Measurements from ENCODE around the gene FMO1.

- TF ChIP-seq, protein P1, sequence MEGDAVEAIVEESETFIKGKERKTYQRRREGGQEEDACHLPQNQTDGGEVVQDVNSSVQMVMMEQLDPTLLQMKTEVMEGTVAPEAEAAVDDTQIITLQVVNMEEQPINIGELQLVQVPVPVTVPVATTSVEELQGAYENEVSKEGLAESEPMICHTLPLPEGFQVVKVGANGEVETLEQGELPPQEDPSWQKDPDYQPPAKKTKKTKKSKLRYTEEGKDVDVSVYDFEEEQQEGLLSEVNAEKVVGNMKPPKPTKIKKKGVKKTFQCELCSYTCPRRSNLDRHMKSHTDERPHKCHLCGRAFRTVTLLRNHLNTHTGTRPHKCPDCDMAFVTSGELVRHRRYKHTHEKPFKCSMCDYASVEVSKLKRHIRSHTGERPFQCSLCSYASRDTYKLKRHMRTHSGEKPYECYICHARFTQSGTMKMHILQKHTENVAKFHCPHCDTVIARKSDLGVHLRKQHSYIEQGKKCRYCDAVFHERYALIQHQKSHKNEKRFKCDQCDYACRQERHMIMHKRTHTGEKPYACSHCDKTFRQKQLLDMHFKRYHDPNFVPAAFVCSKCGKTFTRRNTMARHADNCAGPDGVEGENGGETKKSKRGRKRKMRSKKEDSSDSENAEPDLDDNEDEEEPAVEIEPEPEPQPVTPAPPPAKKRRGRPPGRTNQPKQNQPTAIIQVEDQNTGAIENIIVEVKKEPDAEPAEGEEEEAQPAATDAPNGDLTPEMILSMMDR (IDR thresholded peaks at IDR 0.05), result no peak
- TF ChIP-seq POLR2A (IDR thresholded peaks at IDR 0.05) (no peak), EP300 (IDR thresholded peaks at IDR 0.05) (no peak)
Observed at GRCh38 chr1:171248841-171249240, 547 bp downstream of the FMO1 start.
